B cell (primary cell): ENCODE data around the gene IFNG-AS1.

Source experiments
- CTCF ChIP-seq: fragments of 200-600 bp; IDR thresholded peaks from one replicate; pipeline ENCODE4 v1.8.0; 2022; ENCODE audit warnings: antibody characterized with exemption, mild to moderate bottlenecking
- EZH2 ChIP-seq: IDR thresholded peaks from 2 replicates; pipeline ENCODE4 v1.6.1; 2012; ENCODE audit warnings: borderline replicate concordance, low read depth, mild to moderate bottlenecking, moderate library complexity, low read length; ENCODE audit not compliant: insufficient read depth, poor library complexity, severe bottlenecking

GRCh38 chr12:67939611-67940010 is 49.6 kb upstream of the IFNG-AS1 start:
- TF ChIP-seq CTCF (no peak), EZH2 (no peak)
